ENCODE data around the gene RGP1.

Gene RGP1

GRCh38 chr9:35781066-35781465, 32.0 kb downstream of the RGP1 start:
- POLR2A ChIA-PET (ENCODE audit: low non-redundant PET), result no interaction called here
- DNase-seq (ENCODE audit: low spot score), result no peak
- no peak overlapping the region for H3K27ac ChIP-seq
- CTCF ChIA-PET, result interaction anchor here (1.8 kb wide), 1 partner anchor 9 kb away, joined by 6 read pairs; no protein-coding TSS in a partner anchor
- no peak for TF ChIP-seq CTCF (conservative IDR thresholded peaks at IDR 0.05; ENCODE audit: low read depth)

GRCh38 chr9:35783418-35783817, 34.3 kb downstream of the RGP1 start:
- no peak for TF ChIP-seq CTCF (conservative IDR thresholded peaks at IDR 0.05; ENCODE audit: low read depth)
- POLR2A ChIA-PET (ENCODE audit: low non-redundant PET), result no interaction called here
- no peak overlapping the region for H3K27ac ChIP-seq
- CTCF ChIA-PET, result interaction anchor here (0.6 kb wide), 1 partner anchor 103 kb away, joined by 3 read pairs; no protein-coding TSS in a partner anchor
- DNase-seq (ENCODE audit: low spot score), result no peak

GRCh38 chr9:35789541-35789940, 40.5 kb downstream of the RGP1 start:
- ChIA-PET POLR2A (ENCODE audit: low non-redundant PET) (interaction anchor here (1.2 kb wide), 1 partner anchor 93 kb away, joined by 3 read pairs; no protein-coding TSS in a partner anchor), CTCF (interaction anchor here (0.6 to 2.1 kb wide), 28 partner anchors 8 to 626 kb away, joined by 3 to 25 read pairs (median 4); partner anchors contain the start of genes CA9 and HINT2)
- H3K27ac ChIP-seq, result no peak overlapping the region
- TF ChIP-seq CTCF (conservative IDR thresholded peaks at IDR 0.05; ENCODE audit: low read depth), result no peak
- DNase-seq (ENCODE audit: low spot score), result no peak

GRCh38 chr9:35790025-35790384, 40.9 kb downstream of the RGP1 start:
- no peak overlapping the region for H3K27ac ChIP-seq
- ChIA-PET POLR2A (ENCODE audit: low non-redundant PET) (interaction anchor here (1.2 kb wide), 1 partner anchor 92 kb away, joined by 3 read pairs; no protein-coding TSS in a partner anchor), CTCF (interaction anchor here (0.6 to 1.5 kb wide), 33 partner anchors 9 to 627 kb away, joined by 3 to 25 read pairs (median 4); partner anchors contain the start of genes CA9, HINT2 and HRCT1)
- DNase-seq (ENCODE audit: low spot score), result no peak
- TF ChIP-seq CTCF (conservative IDR thresholded peaks at IDR 0.05; ENCODE audit: low read depth), result no peak

GRCh38 chr9:35790385-35791296, 41.6 kb downstream of the RGP1 start:
- peak overlapping the region; percentile 68 for H3K27ac ChIP-seq
- ChIA-PET POLR2A (ENCODE audit: low non-redundant PET) (interaction anchor here (1.2 kb wide), 1 partner anchor 92 kb away, joined by 3 read pairs; no protein-coding TSS in a partner anchor), CTCF (interaction anchor here (0.5 to 1.5 kb wide), 38 partner anchors 8 to 628 kb away, joined by 3 to 25 read pairs (median 4); partner anchors contain the start of genes CA9, HINT2 and HRCT1)
- DNase-seq (ENCODE audit: low spot score), result peak; percentile 91
- peak; percentile 97 for TF ChIP-seq CTCF (conservative IDR thresholded peaks at IDR 0.05; ENCODE audit: low read depth)

GRCh38 chr9:35791297-35791921, 42.3 kb downstream of the RGP1 start, which contains the start of gene NPR2:
Gene NPR2, plus strand, starts transcription at chr9:35791591. Its CDS starts 818 bp downstream, at chr9:35792409.
- no peak for DNase-seq (ENCODE audit: low spot score)
- H3K27ac ChIP-seq, result peak within 1 kb of the TSS; percentile 68
- ChIA-PET CTCF (no interaction called here), POLR2A (ENCODE audit: low non-redundant PET) (no interaction called here)
- no peak for TF ChIP-seq CTCF (conservative IDR thresholded peaks at IDR 0.05; ENCODE audit: low read depth)

All from RWPE1 (cell line).